K562 (cell line): ENCODE results near the gene RNF214. TPM values are rescaled to one million over a fixed set of nuclear protein-coding genes. Genes with fewer than 3 reads are reported as not detected.
A peak's percentile ranks its signal among the peaks of the same experiment; 100 is the strongest.

Source experiments
- ATAC-seq: fragments of 200-7000 bp; cut with Tn5 transposase; 3 replicates; pipeline ENCODE4 v1.9.1; 2020; ENCODE audit warnings: moderate library complexity
- BruUV-seq: library from RNA; stranded (reverse); fragments of 400-500 nt; replicated peaks from 2 replicates; lab custom pipeline; 2021; lab: Mats Ljungman, UMichigan
- CTCF ChIA-PET: fragments of 300-600 bp; formaldehyde crosslinking; extraction: SDS; loops from one replicate; lab custom pipeline; 2021; ENCODE audit warnings: low intra/inter-chr PET ratio; lab: Yijun Ruan, JAX
- POLR2A ChIA-PET: fragments of 300-600, 350-650 bp; sonication (Branson Sonifier 250); formaldehyde crosslinking; extraction: SDS; loops from one replicate; lab custom pipeline; 2021; ENCODE audit warnings: antibody characterized with exemption, inconsistent platforms; lab: Yijun Ruan, JAX
- DNase-seq, 4 experiments: peaks; one replicate each; pipeline versions ENCODE4 v3.0.0 to v3.0.0-alpha.2; 2011 to 2018; ENCODE audit warnings: low spot score in 3 of 4, mixed read lengths in 3 of 4; ENCODE audit errors: extremely low read depth in 1 of 4
- FAIRE-seq: peaks from 2 replicates; lab custom pipeline; 2011; peaks lifted over from hg19 to GRCh38; lab: Jason Lieb, UNC
- H2AFZ ChIP-seq: 2 replicates; pipeline ENCODE4 v1.6.0; 2011; ENCODE audit warnings: low read depth, low read length, control low read depth, inconsistent platforms
- H3K27ac ChIP-seq: fragments of 200-600 bp; 3 replicates; pipeline ENCODE4 v1.8.0; 2011; ENCODE audit warnings: low read depth, mild to moderate bottlenecking, control low read depth, inconsistent platforms, low read length, moderate library complexity, mixed read lengths; ENCODE audit errors: extremely low read depth
- H3K27me3 ChIP-seq, 2 experiments: fragments of 300-600 bp in 1 of 2; 2 replicates in 1 of 2; 3 replicates in 1 of 2; pipeline versions ENCODE4 v1.6.0 to v1.8.0; 2011; ENCODE audit warnings: inconsistent platforms in 2 of 2, low read length in 2 of 2, mild to moderate bottlenecking in 1 of 2, mixed read lengths in 1 of 2, moderate library complexity in 1 of 2; ENCODE audit not compliant: control insufficient read depth in 2 of 2, insufficient read depth in 2 of 2
- H3K36me3 ChIP-seq: fragments of 300-600 bp; 3 replicates; pipeline ENCODE4 v1.8.0; 2011; ENCODE audit warnings: mild to moderate bottlenecking, low read length, inconsistent platforms; ENCODE audit not compliant: control insufficient read depth, insufficient read depth
- H3K4me1 ChIP-seq, 2 experiments: fragments of 200-600 bp in 1 of 2; replicated peaks in 1 of 2; 2 replicates in 1 of 2; 3 replicates in 1 of 2; pipeline versions ENCODE4 v1.5.1 to v1.8.0; 2011; ENCODE audit warnings: inconsistent platforms in 2 of 2, low read length in 2 of 2, mild to moderate bottlenecking in 1 of 2, mixed read lengths in 1 of 2, moderate library complexity in 1 of 2; ENCODE audit not compliant: control insufficient read depth in 2 of 2, insufficient read depth in 2 of 2
- H3K4me2 ChIP-seq: 2 replicates; pipeline ENCODE4 v1.6.1; 2011; ENCODE audit warnings: low read length, control low read depth, inconsistent platforms, mixed read lengths; ENCODE audit not compliant: insufficient read depth
- H3K4me3 ChIP-seq: fragments of 200-600 bp; sonication (generic), shearing (Covaris generic); 2 replicates; pipeline ENCODE4 v1.5.1; 2016; ENCODE audit warnings: control low read depth, inconsistent platforms
- H3K79me2 ChIP-seq: fragments of 200-600 bp; 3 replicates; pipeline ENCODE4 v1.8.0; 2011; ENCODE audit warnings: low read length, inconsistent platforms; ENCODE audit not compliant: control insufficient read depth, insufficient read depth
- H3K9ac ChIP-seq, 2 experiments: 2 replicates each; pipeline versions ENCODE4 v1.6.0 to v1.6.1; 2011; ENCODE audit warnings: low read depth in 2 of 2, low read length in 2 of 2, control low read depth in 1 of 2, inconsistent platforms in 1 of 2, mild to moderate bottlenecking in 1 of 2, mixed read lengths in 1 of 2; ENCODE audit not compliant: insufficient read depth in 1 of 2
- H3K9me1 ChIP-seq: one replicate; pipeline ENCODE4 v1.6.0; 2011; ENCODE audit warnings: inconsistent platforms, mild to moderate bottlenecking, low read length, moderate library complexity; ENCODE audit not compliant: control insufficient read depth, insufficient read depth
- H3K9me3 ChIP-seq: replicated peaks from 2 replicates; pipeline ENCODE4 v1.5.1; 2011; ENCODE audit warnings: low read depth, low read length, inconsistent platforms; ENCODE audit not compliant: control insufficient read depth, insufficient read depth
- H4K20me1 ChIP-seq: replicated peaks from 2 replicates; pipeline ENCODE4 v1.6.1; 2011; ENCODE audit warnings: low read length, inconsistent platforms, mixed read lengths; ENCODE audit not compliant: control insufficient read depth, insufficient read depth
- ELF2 ChIP-seq: fragments of 250-450 bp; sonication (Bioruptor Pico); IDR thresholded peaks from 2 replicates; pipeline ENCODE4 v1.5.0; 2021; ENCODE audit warnings: mild to moderate bottlenecking
- SLC30A9 ChIP-seq: fragments of 250-450 bp; sonication (Bioruptor Pico); IDR thresholded peaks from 2 replicates; pipeline ENCODE4 v1.8.0; 2022; ENCODE audit warnings: mild to moderate bottlenecking, moderate library complexity
- TOE1 ChIP-seq, 2 experiments: fragments of 450-650 bp in 1 of 2; sonication (generic) in 1 of 2; formaldehyde crosslinking in 1 of 2; IDR thresholded peaks; 2 replicates each; pipeline versions ENCODE4 v1.7.1 to v1.8.0; 2016 to 2022; ENCODE audit warnings: borderline replicate concordance in 2 of 2, mild to moderate bottlenecking in 2 of 2, antibody characterized with exemption in 1 of 2, inconsistent platforms in 1 of 2, low read depth in 1 of 2, missing genetic modification reagents in 1 of 2, moderate library complexity in 1 of 2
- ZC3H4 ChIP-seq: sonication (generic); formaldehyde crosslinking; IDR thresholded peaks from 2 replicates; pipeline ENCODE4 v1.9.0; 2021; ENCODE audit warnings: missing genetic modification reagents, borderline replicate concordance
- ZNF589 ChIP-seq: fragments of 200-800 bp; sonication (Bioruptor generic); IDR thresholded peaks from 2 replicates; pipeline ENCODE4 v1.6.1; 2016; ENCODE audit warnings: low read depth, missing genetic modification characterization, missing compliant biosample characterization
- WGBS: fragments of 100-300 bp; shearing (Covaris generic); methylation state at CpG from one replicate; pipeline ENCODE4 v1.1.6; 2016; ENCODE audit warnings: low coverage, mixed read lengths; ENCODE audit not compliant: insufficient coverage; ENCODE audit errors: missing lambda C conversion rate; 5-methylcytosine and 5-hydroxymethylcytosine counted together
- in situ Hi-C: fragments of 300-500 bp; cut with MboI; formaldehyde crosslinking; loops from 4 replicates; pipeline ENCODE4 v1.15.0; 2018; ENCODE audit warnings: inconsistent platforms, mixed read lengths
- intact Hi-C: fragments of 100-400 bp; cut with micrococcal nuclease; formaldehyde crosslinking; loops from 2 replicates; pipeline ENCODE4 v1.14.2; 2022
- polyA plus RNA-seq, 8 experiments: library from polyadenylated mRNA; depleted of rRNA in 4 of 8; stranded (reverse) in 5 of 8; unstranded in 3 of 8; fragments of >200 nt; fragmentation: Nextera tagmentation in 2 of 8; fragmentation: Illumina TruSeq in 1 of 8; extraction: Ambion mirVana in 2 of 8; extraction: Trizol in 1 of 8; gene quantifications; 2 replicates each; pipeline versions ENCODE4 v1.2.1 to v1.2.3, GENCODE V29; 2011 to 2014; ENCODE audit warnings: inconsistent platforms in 1 of 8, missing spikeins in 1 of 8
- total RNA-seq, 7 experiments: library from RNA; depleted of rRNA in 6 of 7; stranded (reverse); fragments of >200 nt in 6 of 7; fragmentation: Illumina TruSeq in 2 of 7; extraction: Trizol in 2 of 7; gene quantifications; 2 replicates each; pipeline versions ENCODE4 v1.2.1 to v1.2.3, GENCODE V29; 2011 to 2021; ENCODE audit warnings: low replicate concordance in 1 of 7
- TF ChIP-seq, protein P1 (sequence below): sonication (generic); formaldehyde crosslinking; IDR thresholded peaks from 2 replicates; pipeline ENCODE4 v1.9.0; 2022; ENCODE audit warnings: mild to moderate bottlenecking, missing genetic modification reagents
- TF ChIP-seq, protein P2 (sequence below): fragments of 450-650 bp; IDR thresholded peaks from 2 replicates; pipeline ENCODE4 v1.6.1; 2014; ENCODE audit warnings: low read depth, mild to moderate bottlenecking, moderate library complexity, borderline replicate concordance

RNF214 gene
- total and polyA plus RNA-seq, 9 of the 15 experiments (the other 6 are each of a cell fraction or from before 2014, with no cell fraction given) = 6.6 to 24.8 (median 11.9) TPM

DNA sequence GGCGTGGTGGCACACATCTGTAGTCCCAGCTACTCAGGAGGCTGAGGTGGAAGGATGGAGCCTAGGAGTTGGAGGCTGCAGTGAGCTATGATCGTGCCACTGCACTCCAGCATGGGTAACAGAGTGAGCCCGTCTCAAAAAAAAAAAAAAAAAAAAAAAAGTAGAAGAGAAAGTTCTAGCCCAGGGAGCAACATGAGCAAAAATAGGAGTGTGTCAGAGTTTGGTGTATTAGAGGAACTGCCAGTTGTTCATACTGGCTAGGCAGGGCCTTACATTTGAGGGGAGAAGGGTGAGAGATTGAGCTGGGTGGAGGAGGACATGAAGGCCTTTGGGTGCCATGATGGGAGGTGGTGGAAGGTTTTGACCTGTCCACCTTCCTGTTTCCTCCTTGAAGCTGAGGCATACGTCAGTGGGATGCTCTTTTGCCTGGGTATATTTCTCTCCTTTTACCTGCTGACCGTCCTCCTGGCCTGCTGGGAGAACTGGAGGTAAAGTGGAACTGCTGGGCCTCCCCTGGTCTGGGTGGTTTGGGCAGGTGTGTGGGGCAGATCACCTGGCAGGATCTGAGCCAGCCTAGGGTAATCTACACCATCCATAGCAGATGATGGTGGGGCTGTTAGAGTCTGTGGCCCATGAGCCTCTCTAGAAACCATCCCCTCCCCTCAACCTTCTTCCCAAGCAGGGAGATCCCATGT lies 46.6 kb upstream of the RNF214 start:
- Histone ChIP-seq H3K4me1 (peaks cover 3 to 14% of the 10 kb centered on the region in 2 experiments), H3K36me3 (peaks cover 49% of the 10 kb centered on the region), H3K4me2 (no peak overlapping the region), H3K4me3 (no peak overlapping the region), H3K9ac (peak overlapping the region in 1 of 2 experiments; percentile 13; a peak in 1 of 4 replicates), H2AFZ (no peak overlapping the region), H3K27me3 (no peaks in the 10 kb centered on the region), H3K9me1 (no peaks in the 10 kb centered on the region), H4K20me1 (0 out of 2 replicates have a peak, but pooled peaks cover 3% of the 10 kb centered on the region), H3K27ac (no peak overlapping the region), H3K9me3 (no peaks in the 10 kb centered on the region), H3K79me2 (0 out of 3 replicates have a peak, but pooled peaks cover 1% of the 10 kb centered on the region)
- no TSS peak for BruUV-seq
- DNase-seq = no peak
- no peak for ATAC-seq
- ChIA-PET POLR2A (interaction anchor here (0.7 to 0.8 kb wide), 2 partner anchors 12 to 37 kb away, joined by 3 read pairs; no protein-coding TSS in a partner anchor), CTCF (no interaction called here)
- no peak for FAIRE-seq
- intact Hi-C loops (no loop called here), in situ Hi-C loops (no loop called here)
- no peak for TF ChIP-seq ZC3H4 (CRISPR knock-in tag)
- TF ChIP-seq ZNF589 (CRISPR knock-in tag) = no peak
- TF ChIP-seq, protein P1, sequence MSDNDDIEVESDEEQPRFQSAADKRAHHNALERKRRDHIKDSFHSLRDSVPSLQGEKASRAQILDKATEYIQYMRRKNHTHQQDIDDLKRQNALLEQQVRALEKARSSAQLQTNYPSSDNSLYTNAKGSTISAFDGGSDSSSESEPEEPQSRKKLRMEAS = no peak
- no peak for TF ChIP-seq SLC30A9 (CRISPR knock-in tag)
- TF ChIP-seq ELF2 = no peak
- TF ChIP-seq, protein P2, sequence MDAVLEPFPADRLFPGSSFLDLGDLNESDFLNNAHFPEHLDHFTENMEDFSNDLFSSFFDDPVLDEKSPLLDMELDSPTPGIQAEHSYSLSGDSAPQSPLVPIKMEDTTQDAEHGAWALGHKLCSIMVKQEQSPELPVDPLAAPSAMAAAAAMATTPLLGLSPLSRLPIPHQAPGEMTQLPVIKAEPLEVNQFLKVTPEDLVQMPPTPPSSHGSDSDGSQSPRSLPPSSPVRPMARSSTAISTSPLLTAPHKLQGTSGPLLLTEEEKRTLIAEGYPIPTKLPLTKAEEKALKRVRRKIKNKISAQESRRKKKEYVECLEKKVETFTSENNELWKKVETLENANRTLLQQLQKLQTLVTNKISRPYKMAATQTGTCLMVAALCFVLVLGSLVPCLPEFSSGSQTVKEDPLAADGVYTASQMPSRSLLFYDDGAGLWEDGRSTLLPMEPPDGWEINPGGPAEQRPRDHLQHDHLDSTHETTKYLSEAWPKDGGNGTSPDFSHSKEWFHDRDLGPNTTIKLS = no peak
- TF ChIP-seq TOE1 (IDR thresholded peaks at IDR 0.05; ENCODE audit: borderline replicate concordance) = no peak
- no peak for TF ChIP-seq TOE1 (CRISPR knock-in tag; IDR thresholded peaks at IDR 0.05; ENCODE audit: borderline replicate concordance, low read depth)
- WGBS = 60% methylated on average over 3 of the region's 5 CpGs
